SK-N-SH treated with all-trans-retinoic acid at 6 μM for 48 hours (cell line): ENCODE results near the gene TMEM163.

Experiments
- ARNTL ChIP-seq: fragments of 450-650 bp; formaldehyde crosslinking; IDR thresholded peaks from 2 replicates; pipeline ENCODE4 v1.5.0; 2020; ENCODE audit warnings: low read depth, mild to moderate bottlenecking, moderate library complexity, borderline replicate concordance
- BACH2 ChIP-seq: fragments of 250-450 bp; sonication (Bioruptor Pico); IDR thresholded peaks from 2 replicates; pipeline ENCODE4 v1.9.0; 2021; ENCODE audit warnings: mild to moderate bottlenecking, borderline replicate concordance
- RARB ChIP-seq: fragments of 250-450 bp; sonication (Bioruptor Pico); IDR thresholded peaks from 2 replicates; pipeline ENCODE4 v1.8.0; 2021; ENCODE audit warnings: mild to moderate bottlenecking, moderate library complexity
- ZFP3 ChIP-seq: fragments of 250-450 bp; sonication (Bioruptor Pico); IDR thresholded peaks from 2 replicates; pipeline ENCODE4 v1.5.0; 2020; ENCODE audit warnings: mild to moderate bottlenecking, moderate library complexity
- ZNF565 ChIP-seq: fragments of 450-650 bp; formaldehyde crosslinking; conservative IDR thresholded peaks from 2 replicates; pipeline ENCODE4 v1.5.0; 2020; ENCODE audit warnings: low read depth, mild to moderate bottlenecking, moderate library complexity
- ZNF70 ChIP-seq: fragments of 450-650 bp; formaldehyde crosslinking; IDR thresholded peaks from 2 replicates; pipeline ENCODE4 v1.5.0; 2020; ENCODE audit warnings: mild to moderate bottlenecking, moderate library complexity
- ZNF8 ChIP-seq: fragments of 450-650 bp; formaldehyde crosslinking; IDR thresholded peaks from 2 replicates; pipeline ENCODE4 v1.5.0; 2020; ENCODE audit warnings: mild to moderate bottlenecking, moderate library complexity
- TF ChIP-seq, protein P1 (sequence below): fragments of 250-450 bp; sonication (Bioruptor Pico); IDR thresholded peaks from 2 replicates; pipeline ENCODE4 v1.8.0; 2020; ENCODE audit warnings: mild to moderate bottlenecking, moderate library complexity, borderline replicate concordance
- TF ChIP-seq, protein P2 (sequence below): fragments of 250-450 bp; sonication (Bioruptor Pico); IDR thresholded peaks from 2 replicates; pipeline ENCODE4 v1.5.1; 2021; ENCODE audit warnings: mild to moderate bottlenecking, moderate library complexity
- TF ChIP-seq, protein P3 (sequence below): fragments of 250-450 bp; sonication (Bioruptor Pico); IDR thresholded peaks from 2 replicates; pipeline ENCODE4 v1.8.0; 2021; ENCODE audit warnings: low read depth, mild to moderate bottlenecking, moderate library complexity, borderline replicate concordance

DNA sequence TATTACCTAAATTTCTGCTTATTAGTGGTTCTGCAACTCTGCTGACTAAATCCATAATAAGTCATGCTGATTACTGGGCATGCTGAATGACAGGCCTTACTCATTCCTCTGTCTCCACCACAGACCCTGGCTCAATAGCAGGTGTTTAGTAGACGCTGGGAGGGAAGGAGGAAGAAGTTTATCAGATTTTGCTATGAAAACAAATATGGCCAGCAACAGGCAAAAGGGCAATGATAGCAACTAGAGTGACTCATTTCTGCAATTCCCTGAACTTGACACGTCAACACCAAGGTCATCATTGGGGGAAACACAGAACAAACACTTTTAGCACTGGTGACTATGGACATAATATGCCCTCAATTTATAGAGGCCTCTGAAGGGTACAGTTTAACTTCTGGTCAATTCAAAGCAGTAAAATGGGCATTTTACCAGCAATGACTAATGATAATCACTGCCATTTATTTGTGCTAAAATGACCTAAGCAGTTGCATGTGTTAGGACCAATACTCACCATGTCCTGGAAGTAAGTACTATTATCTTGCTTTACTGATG is 35.2 kb downstream of the TMEM163 start:
- TF ChIP-seq ZNF70 (CRISPR knock-in tag) (no peak), ARNTL (CRISPR knock-in tag) (no peak), BACH2 (CRISPR knock-in tag) (no peak), ZFP3 (CRISPR knock-in tag) (no peak), ZNF565 (CRISPR knock-in tag) (no peak), RARB (CRISPR knock-in tag) (no peak), ZNF8 (no peak)
- TF ChIP-seq, protein P1, sequence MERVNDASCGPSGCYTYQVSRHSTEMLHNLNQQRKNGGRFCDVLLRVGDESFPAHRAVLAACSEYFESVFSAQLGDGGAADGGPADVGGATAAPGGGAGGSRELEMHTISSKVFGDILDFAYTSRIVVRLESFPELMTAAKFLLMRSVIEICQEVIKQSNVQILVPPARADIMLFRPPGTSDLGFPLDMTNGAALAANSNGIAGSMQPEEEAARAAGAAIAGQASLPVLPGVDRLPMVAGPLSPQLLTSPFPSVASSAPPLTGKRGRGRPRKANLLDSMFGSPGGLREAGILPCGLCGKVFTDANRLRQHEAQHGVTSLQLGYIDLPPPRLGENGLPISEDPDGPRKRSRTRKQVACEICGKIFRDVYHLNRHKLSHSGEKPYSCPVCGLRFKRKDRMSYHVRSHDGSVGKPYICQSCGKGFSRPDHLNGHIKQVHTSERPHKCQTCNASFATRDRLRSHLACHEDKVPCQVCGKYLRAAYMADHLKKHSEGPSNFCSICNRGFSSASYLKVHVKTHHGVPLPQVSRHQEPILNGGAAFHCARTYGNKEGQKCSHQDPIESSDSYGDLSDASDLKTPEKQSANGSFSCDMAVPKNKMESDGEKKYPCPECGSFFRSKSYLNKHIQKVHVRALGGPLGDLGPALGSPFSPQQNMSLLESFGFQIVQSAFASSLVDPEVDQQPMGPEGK: no peak
- TF ChIP-seq, protein P2, sequence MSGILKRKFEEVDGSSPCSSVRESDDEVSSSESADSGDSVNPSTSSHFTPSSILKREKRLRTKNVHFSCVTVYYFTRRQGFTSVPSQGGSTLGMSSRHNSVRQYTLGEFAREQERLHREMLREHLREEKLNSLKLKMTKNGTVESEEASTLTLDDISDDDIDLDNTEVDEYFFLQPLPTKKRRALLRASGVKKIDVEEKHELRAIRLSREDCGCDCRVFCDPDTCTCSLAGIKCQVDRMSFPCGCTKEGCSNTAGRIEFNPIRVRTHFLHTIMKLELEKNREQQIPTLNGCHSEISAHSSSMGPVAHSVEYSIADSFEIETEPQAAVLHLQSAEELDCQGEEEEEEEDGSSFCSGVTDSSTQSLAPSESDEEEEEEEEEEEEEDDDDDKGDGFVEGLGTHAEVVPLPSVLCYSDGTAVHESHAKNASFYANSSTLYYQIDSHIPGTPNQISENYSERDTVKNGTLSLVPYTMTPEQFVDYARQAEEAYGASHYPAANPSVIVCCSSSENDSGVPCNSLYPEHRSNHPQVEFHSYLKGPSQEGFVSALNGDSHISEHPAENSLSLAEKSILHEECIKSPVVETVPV (CRISPR knock-in tag): no peak
- TF ChIP-seq, protein P3, sequence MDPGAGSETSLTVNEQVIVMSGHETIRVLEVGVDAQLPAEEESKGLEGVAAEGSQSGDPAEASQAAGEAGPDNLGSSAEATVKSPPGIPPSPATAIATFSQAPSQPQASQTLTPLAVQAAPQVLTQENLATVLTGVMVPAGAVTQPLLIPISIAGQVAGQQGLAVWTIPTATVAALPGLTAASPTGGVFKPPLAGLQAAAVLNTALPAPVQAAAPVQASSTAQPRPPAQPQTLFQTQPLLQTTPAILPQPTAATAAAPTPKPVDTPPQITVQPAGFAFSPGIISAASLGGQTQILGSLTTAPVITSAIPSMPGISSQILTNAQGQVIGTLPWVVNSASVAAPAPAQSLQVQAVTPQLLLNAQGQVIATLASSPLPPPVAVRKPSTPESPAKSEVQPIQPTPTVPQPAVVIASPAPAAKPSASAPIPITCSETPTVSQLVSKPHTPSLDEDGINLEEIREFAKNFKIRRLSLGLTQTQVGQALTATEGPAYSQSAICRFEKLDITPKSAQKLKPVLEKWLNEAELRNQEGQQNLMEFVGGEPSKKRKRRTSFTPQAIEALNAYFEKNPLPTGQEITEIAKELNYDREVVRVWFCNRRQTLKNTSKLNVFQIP (CRISPR knock-in tag): no peak
